HG03064 (cell line): ENCODE results near the gene PHACTR3.

Source experiments
- ATAC-seq: cut with Tn5 transposase; IDR thresholded peaks from one replicate; pipeline ENCODE4 v1.9.1; 2021; ENCODE audit warnings: low read depth; ENCODE audit not compliant: unreplicated experiment

PHACTR3 gene

GRCh38 chr20:59785669-59785959 is 181.3 kb downstream of the PHACTR3 start:
- no peak for ATAC-seq

DNA sequence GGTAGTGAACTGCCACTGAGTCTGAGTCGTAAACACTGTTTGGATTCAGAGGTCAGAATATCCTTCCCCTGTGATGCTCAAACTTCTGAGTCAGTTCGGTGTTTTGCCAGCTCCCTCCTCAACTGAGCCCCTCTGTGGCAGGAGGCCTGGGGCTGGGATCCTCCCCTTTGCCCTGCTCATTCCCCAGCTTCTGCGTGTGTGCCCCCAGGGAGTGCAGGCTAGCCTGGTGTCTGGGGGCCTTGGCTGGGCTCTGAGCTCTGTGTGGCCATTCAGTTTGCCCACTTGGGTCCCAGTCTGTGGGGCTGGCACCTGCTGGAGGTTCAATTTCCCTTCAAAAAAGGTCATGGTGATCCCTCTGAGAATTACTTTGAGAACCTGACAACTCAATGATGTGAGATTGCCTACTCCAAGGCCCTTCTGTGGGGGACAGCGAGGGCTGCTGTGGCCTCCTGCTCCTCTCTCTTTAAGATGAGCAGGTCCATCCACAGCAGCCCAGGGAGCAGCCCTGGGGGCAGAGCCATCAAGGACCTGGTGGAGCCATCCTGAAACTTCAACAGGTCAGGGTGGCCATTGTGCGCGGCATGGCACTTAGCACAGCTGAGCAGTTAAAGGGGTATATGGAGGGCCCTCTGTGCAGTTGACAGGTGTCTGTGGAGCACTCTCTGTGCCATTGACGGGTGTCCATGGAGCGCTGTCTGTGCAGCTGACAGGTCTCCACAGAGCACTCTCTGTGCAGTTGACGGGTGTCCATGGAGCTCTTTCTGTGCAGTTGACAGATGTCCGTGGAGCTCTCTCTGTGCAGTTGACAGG is 181.9 kb downstream of the PHACTR3 start:
- ATAC-seq = no peak

- no peak for ATAC-seq
These were observed 182.6 kb downstream of the PHACTR3 start for GRCh38 chr20:59786801-59787537.

GRCh38 chr20:59787538-59787890 is 183.2 kb downstream of the PHACTR3 start:
- no peak for ATAC-seq

DNA sequence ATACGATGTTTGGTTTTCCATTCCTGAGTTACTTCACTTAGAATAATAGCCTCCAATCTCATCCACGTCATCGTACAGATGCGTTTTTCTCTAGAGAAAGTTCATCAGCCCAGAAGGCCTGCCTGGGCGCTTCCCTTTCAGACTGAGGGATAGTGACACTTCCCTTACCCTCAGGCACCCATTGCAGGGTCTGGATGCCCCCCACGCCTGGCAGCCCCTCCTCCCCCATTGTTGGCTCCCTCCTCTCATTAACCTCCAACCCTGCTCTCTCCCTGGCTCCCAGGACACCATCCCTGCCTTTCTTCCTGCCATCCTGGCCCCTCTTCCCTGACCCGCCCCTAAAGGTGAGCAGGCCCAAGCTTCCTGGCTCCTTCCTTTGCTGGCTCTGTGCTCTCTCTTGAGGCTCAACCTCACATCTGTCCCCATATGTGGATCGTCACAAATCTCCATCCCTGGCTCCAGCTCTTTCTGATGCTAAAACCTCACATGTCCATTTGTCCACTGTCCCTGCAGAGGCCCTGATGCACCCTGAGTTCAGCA is 183.9 kb downstream of the PHACTR3 start:
- ATAC-seq = no peak

GRCh38 chr20:59788811-59789397 is 184.6 kb downstream of the PHACTR3 start:
- no peak for ATAC-seq

DNA sequence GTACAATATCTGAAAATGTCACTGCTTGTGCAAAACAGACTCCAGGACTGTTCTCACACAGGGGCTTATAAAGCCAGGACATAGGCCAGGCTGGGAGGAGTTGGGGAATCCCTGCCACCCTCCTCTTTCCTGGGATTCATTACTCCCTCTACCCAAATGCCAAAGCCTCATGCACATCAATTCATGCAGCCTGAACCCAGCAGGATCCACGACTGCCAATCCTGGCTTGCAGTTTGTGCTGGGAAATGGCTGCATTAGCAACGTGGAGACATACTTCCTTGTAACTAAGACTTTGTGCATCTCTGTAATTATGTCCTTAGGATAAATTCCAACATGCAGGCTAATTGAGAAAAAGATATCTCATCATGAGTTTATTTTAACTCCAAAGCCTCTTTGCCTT is 185.3 kb downstream of the PHACTR3 start:
- no peak for ATAC-seq

GRCh38 chr20:59790346-59790745 is 186.0 kb downstream of the PHACTR3 start:
- ATAC-seq = no peak

GRCh38 chr20:59792300-59792699 is 188.0 kb downstream of the PHACTR3 start:
- no peak for ATAC-seq

DNA sequence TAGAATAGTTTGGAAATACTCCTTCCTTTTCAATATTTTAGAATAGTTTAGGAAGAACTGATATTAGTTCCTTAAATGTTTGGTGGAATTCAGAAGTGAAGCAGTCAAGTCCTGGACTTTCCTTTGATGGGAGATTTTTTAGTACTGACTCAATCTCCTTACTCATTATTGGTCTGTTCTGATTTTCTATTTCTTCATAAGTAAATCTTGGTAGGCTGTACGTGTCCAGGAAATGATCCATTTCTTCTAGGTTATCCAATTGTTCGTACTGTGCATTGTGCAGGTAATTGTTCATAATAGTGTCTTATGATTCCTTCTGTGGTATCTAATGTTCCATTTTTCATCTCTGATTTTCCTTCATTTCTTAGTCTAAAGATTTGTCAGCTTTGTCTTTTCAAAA is 190.2 kb downstream of the PHACTR3 start:
- ATAC-seq = no peak

- no peak for ATAC-seq
These were observed 196.0 kb downstream of the PHACTR3 start for GRCh38 chr20:59800309-59800708.

DNA sequence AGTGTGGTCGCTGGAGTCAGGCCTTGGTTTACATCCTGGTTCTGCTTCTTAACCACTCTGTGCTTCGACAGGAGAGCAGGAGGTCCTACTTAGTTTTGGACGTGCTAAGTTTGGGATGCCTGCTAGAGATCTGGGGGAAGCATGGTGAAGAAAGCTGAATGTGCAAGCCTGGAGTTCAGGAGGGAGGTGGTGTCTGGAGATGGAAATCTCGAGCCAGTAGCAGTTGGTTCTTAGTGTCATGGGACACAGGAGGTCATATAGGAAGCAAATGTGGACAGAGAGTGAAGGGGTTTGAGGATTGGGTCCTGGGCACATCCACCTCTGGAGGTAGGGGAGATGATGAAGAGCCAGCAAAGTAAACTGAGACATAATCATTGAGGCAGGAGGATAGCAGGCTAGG is 197.7 kb downstream of the PHACTR3 start:
- no peak for ATAC-seq

DNA sequence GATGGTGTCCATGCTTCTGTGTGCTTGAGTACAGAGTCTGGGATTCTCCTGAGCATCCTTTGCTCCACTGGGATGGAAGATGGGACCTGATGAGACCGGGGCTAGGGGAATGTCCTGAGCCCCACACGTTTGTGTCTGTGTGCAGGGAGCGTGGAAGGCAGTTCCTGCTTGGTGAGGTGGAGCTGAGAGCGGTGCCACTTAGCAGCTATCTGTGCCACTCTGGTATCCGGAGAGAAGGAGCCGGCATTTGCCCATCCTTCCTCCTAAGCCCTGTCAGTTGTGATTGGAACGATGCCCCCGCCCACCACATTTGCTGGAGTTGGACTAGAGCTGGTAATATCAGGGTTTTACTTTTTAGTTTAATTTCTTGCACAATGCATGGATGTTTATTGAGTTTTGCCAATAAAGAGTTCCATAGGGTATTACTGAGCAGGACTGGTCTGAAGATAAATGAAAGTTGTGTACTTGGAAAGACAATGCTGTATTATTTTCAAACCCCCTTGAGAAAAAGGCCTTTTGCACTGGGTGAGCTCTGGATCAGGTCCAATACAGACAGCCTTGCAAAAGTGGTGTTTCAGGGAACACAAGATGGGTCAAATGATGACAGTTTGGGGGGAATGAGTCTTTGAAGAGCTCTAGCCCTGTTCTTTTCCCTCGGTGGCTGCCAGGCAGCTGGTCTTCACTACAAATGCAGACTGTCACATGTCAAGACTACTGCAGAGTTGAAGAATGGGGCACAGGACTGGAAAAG is 198.3 kb downstream of the PHACTR3 start:
- ATAC-seq = no peak

DNA sequence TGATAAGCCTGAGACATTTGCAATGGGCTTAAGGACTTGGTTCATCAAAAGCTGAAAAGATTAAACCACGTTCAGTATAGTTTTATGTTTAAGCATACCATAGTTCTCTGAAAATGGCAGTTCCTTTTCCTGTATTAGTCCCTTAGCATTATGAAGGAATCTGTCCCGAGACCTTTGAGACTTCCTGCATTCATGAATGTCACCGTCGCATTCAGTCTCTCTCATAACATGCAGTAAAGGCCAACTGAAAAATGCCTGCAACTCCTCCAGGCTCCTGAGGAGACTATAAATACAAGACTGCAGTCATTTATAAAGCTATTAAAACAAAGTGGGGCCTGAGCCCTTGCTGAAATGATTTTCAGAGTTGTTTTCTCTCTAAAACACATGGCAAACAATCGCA is 200.0 kb downstream of the PHACTR3 start:
- ATAC-seq = no peak

- no peak for ATAC-seq
These were observed 200.7 kb downstream of the PHACTR3 start for GRCh38 chr20:59804871-59805665.

DNA sequence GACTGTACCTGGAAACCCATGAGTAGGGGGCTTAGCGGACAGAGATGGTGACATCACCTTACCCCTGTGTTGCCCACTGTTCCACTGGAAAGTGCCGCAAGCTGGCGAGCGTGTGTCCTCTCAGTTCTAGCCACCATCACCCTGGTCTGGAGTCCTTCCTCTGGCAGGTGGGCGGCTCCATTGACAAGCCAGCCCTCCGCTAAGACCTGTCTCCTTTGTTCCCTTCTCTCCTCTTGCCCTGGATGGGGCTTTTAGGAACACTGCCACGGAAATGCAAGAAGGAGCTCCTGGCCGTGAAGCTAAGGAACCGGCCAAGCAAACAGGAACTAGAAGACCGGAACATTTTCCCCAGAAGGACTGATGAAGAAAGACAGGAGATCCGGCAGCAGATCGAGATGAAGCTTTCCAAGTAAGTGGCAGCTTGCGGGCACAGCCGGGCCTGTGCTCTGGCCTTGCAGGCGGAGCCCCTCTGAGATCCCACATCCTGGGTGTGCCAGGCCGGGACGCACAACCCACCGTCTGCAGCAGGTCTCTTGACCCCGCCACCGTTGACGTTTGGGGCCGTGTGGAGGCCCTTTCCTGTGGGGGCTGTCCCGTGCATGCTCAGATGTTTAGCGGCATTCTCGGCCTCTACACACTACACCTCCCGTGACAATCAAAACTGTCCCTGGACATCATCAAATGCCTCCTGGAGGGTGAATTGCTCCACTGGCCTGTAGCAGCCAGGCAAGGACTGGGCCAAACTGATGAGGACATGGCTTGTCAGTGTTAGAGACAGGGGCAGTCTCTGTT is 201.6 kb downstream of the PHACTR3 start:
- ATAC-seq = no peak

- no peak for ATAC-seq
These were observed 202.2 kb downstream of the PHACTR3 start for GRCh38 chr20:59806578-59806975.

DNA sequence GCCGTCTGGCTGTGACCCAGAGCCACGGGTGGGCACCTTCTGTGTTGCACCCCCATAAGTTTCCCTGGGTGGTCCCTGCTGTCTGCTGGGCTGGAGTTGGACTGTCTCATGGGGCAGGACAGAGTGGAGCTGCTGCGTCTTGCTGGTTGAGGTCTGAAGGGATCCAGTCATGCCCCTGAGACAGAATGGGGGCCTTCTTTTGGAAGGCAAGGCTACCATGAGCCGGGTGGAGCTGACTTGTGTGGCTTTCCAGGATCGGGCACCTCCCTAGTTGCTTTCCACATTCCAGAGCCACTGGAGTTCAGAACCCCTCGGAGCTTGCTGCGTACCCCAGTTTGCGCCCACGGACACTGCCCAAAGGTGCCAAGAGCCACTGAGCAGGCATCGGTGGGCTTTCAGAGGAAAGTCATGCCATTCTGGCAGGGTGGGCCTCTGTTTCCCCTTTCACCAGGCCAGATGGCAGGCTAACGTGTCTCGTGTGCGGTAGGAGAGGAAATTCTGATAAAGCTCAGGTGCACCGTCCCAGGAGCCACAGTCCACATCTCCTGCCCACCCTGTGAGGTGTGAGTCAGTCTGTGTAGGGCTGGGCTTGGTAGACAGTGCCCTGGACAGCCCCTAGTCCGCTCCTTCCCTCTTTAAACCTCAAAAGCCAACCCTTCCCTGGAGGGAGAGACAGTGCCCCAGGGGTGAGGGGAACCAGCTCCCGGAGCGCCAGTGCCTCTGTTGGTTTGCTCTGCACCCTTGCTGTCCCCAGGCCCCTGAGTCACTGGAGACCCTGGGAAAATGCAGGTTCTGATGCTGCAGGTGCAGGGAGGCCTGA is 203.8 kb downstream of the PHACTR3 start:
- ATAC-seq = no peak
